ENCODE data around the gene MAPK11.

Gene MAPK11

GRCh38 chr22:50257041-50257440, 13.1 kb downstream of the MAPK11 start:
- H3K27ac ChIP-seq, result no peak overlapping the region
- no peak for TF ChIP-seq ZFX (IDR thresholded peaks at IDR 0.05)
- TF ChIP-seq, protein P1, sequence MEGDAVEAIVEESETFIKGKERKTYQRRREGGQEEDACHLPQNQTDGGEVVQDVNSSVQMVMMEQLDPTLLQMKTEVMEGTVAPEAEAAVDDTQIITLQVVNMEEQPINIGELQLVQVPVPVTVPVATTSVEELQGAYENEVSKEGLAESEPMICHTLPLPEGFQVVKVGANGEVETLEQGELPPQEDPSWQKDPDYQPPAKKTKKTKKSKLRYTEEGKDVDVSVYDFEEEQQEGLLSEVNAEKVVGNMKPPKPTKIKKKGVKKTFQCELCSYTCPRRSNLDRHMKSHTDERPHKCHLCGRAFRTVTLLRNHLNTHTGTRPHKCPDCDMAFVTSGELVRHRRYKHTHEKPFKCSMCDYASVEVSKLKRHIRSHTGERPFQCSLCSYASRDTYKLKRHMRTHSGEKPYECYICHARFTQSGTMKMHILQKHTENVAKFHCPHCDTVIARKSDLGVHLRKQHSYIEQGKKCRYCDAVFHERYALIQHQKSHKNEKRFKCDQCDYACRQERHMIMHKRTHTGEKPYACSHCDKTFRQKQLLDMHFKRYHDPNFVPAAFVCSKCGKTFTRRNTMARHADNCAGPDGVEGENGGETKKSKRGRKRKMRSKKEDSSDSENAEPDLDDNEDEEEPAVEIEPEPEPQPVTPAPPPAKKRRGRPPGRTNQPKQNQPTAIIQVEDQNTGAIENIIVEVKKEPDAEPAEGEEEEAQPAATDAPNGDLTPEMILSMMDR (conservative IDR thresholded peaks at IDR 0.05), result no peak

DNA sequence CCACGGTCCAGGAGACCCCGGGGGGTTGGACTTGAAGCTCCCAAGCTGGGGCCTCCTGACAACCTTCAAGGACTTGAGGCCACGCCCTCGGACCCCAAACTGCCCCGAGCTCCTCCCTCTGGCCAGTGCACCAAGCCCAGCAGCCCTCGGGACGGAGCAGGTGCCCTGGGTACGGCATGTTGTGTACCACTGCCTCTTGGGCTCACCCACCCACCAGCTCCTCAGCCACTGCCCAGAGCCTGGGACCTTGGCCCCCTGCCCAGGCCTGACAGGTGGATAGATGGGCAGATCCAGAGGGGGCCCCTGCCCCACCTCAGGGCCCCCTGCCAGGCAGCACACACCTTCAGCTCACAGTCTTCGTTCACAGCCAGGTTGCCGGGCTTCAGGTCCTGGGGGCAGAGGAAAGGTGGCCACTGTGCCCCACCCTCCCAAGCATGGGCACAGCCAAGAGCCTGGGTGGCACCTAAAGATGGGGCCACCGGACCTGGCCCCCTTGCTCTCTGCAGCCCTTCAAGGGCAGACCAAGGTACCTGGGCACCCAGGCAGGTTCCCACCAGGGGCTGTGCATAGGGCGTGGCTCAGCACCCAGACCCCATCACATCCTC, 13.8 kb downstream of the MAPK11 start:
- TF ChIP-seq, protein P1 (conservative IDR thresholded peaks at IDR 0.05), result no peak
- TF ChIP-seq ZFX (IDR thresholded peaks at IDR 0.05), result no peak
- no peak overlapping the region for H3K27ac ChIP-seq

DNA sequence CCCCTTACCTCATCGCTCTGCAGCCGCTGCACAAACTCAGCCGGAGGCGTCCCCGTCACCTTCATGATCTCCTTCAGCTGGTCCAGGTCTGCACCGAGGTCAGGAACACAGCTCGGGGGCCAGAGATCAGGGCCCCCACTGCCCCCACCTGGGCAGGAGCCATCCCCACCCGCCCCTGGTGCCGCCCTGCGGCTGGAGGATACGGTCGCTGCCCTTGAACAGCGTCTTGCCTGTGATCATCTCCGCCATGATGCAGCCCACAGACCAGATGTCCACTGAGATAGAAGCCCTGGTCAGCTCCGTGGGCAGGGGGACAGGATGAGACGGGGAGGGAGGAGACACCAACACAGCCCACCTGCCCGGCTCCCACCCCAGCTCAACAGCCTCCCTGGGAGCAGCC, 14.6 kb downstream of the MAPK11 start:
- TF ChIP-seq ZFX (IDR thresholded peaks at IDR 0.05), result no peak
- TF ChIP-seq, protein P1 (conservative IDR thresholded peaks at IDR 0.05), result no peak

DNA sequence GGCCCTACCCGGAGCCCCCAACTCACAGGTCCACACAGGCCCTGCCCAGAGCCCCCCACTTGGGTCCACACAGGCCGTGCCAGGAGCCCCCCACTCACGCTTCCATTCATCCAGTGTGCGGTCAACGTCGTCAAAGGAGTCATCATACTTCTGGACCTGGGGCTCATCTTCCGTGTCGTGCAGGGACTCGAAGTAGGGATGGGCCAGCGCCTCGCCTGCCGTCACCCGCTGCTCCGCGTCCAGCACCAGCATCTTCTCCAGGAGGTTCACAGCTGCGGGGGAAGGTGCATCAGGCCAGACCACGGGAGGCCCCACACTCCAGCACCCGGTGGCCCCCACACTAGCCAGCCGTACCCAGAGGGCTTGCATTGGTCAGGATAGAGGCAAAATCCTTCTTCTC, 15.1 kb downstream of the MAPK11 start:
- no peak overlapping the region for H3K27ac ChIP-seq
- no peak for TF ChIP-seq ZFX (IDR thresholded peaks at IDR 0.05)
- TF ChIP-seq, protein P1 (conservative IDR thresholded peaks at IDR 0.05), result no peak

More for the DNA sequence above, 14.6 kb downstream of the MAPK11 start:
- H3K27ac ChIP-seq, result no peak overlapping the region

GRCh38 chr22:50253941-50254340, 16.2 kb downstream of the MAPK11 start:
- no peak overlapping the region for H3K27ac ChIP-seq
- no peak for TF ChIP-seq ZFX (IDR thresholded peaks at IDR 0.05)
- TF ChIP-seq, protein P1 (conservative IDR thresholded peaks at IDR 0.05), result no peak

DNA sequence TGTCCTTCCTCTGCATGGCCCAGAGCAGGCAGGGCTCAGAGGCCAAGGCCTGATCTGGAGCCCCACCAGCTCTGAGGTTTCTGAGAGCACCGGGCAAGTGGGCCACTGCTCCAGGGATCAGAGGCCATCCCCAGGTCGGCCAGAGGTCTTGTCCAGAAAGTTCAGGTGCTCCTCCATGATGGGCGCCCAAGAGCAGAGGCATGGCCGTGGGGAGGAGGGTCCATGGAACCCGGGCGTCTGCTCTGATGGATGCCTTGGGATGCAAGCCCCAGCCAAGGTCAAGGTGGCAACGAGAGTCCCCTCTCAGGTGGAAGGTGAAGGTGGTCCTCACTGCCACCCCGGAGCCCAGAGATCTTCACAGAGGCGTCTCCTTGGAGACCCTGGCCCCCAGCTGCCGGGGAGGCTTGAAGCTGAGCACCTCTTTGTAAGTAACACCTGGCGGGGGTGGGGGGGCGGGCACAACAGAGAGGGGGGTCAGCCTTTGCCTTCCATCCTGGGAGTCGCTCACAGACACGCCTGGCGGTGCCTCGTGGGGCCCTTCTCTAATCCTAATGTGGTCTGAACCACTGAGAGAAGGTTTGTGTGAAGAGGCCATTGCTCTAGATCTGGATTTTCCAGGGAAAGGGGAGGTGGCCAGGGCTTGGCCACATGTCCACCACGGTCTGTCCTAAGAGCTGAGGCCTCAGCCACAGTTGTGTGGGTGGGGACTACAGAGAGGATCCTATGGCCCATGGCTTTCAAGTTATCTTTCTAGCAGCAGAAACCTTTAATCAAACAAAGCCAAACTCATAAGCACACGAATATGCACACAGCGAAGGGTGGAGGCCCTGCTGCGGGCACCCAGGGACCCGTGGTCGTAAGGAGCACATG, 16.9 kb downstream of the MAPK11 start:
- H3K27ac ChIP-seq, result no peak overlapping the region
- TF ChIP-seq, protein P1 (conservative IDR thresholded peaks at IDR 0.05), result no peak
- no peak for TF ChIP-seq ZFX (IDR thresholded peaks at IDR 0.05)
